IMR-90 (cell line): ENCODE results near the gene NAB2. TPM values are rescaled to one million over a fixed set of nuclear protein-coding genes. Genes with fewer than 3 reads are reported as not detected.

Experiments
- ATAC-seq: fragments of 200-7000 bp; cut with Tn5 transposase; 2 replicates; pipeline ENCODE4 v1.9.1; 2020; ENCODE audit warnings: low read depth, mild to moderate bottlenecking, moderate library complexity
- BruUV-seq: library from RNA; stranded (reverse); fragments of 400-500 nt; replicated peaks from 2 replicates; lab custom pipeline; 2021; lab: Mats Ljungman, UMichigan
- CTCF ChIA-PET: fragments of 300-600 bp; formaldehyde crosslinking; extraction: SDS; loops from one replicate; lab custom pipeline; 2021; ENCODE audit warnings: antibody characterized with exemption; lab: Yijun Ruan, JAX
- POLR2A ChIA-PET: fragments of 300-600 bp; sonication (Branson Sonifier 250); formaldehyde crosslinking; loops from one replicate; lab custom pipeline; 2022; ENCODE audit warnings: antibody characterized with exemption; ENCODE audit not compliant: unreplicated experiment; lab: Charles Lee
- DNase-seq: peaks from one replicate; pipeline ENCODE4 v3.0.0; 2013
- H2AFZ ChIP-seq: replicated peaks from 2 replicates; pipeline ENCODE3; 2013; ENCODE audit warnings: low read length, mild to moderate bottlenecking; ENCODE audit not compliant: poor library complexity
- H2AK5ac ChIP-seq: 2 replicates; pipeline ENCODE4 v1.6.1; 2013; ENCODE audit warnings: low read depth, low read length, inconsistent platforms
- H2AK9ac ChIP-seq: replicated peaks from 2 replicates; pipeline ENCODE3; 2013; ENCODE audit warnings: mild to moderate bottlenecking, low read depth, low read length, moderate library complexity; ENCODE audit not compliant: poor library complexity
- H2BK120ac ChIP-seq: 2 replicates; pipeline ENCODE4 v1.6.1; 2013; ENCODE audit warnings: low read depth, low read length, inconsistent platforms
- H2BK15ac ChIP-seq: 3 replicates; pipeline ENCODE4 v1.6.1; 2013; ENCODE audit warnings: low read depth, low read length, inconsistent platforms
- H2BK20ac ChIP-seq: 2 replicates; pipeline ENCODE4 v1.6.1; 2013; ENCODE audit warnings: low read depth, mild to moderate bottlenecking, inconsistent platforms, low read length, moderate library complexity
- H2BK5ac ChIP-seq: 2 replicates; pipeline ENCODE4 v1.6.1; 2013; ENCODE audit warnings: mild to moderate bottlenecking, low read depth, low read length, inconsistent platforms; ENCODE audit not compliant: poor library complexity, severe bottlenecking
- H3K14ac ChIP-seq: replicated peaks from 2 replicates; pipeline ENCODE4 v1.6.1; 2013; ENCODE audit warnings: low read depth, low read length, inconsistent platforms
- H3K18ac ChIP-seq: 2 replicates; pipeline ENCODE4 v1.6.1; 2013; ENCODE audit warnings: low read depth, low read length, control low read depth
- H3K23ac ChIP-seq: 2 replicates; pipeline ENCODE4 v1.6.1; 2013; ENCODE audit warnings: low read depth, low read length, inconsistent platforms
- H3K27ac ChIP-seq: 2 replicates; pipeline ENCODE4 v1.5.1; 2013; ENCODE audit warnings: mild to moderate bottlenecking, control low read depth, low read length; ENCODE audit not compliant: insufficient read depth
- H3K27me3 ChIP-seq: 2 replicates; pipeline ENCODE4 v1.6.1; 2013; ENCODE audit warnings: low read length; ENCODE audit not compliant: control insufficient read depth, insufficient read depth
- H3K36me3 ChIP-seq: 2 replicates; pipeline ENCODE4 v1.6.1; 2013; ENCODE audit warnings: low read length, mixed read lengths; ENCODE audit not compliant: control insufficient read depth, insufficient read depth
- H3K4ac ChIP-seq: 2 replicates; pipeline ENCODE4 v1.6.1; 2013; ENCODE audit warnings: low read depth, low read length, inconsistent platforms
- H3K4me1 ChIP-seq: 2 replicates; pipeline ENCODE4 v1.6.1; 2013; ENCODE audit warnings: low read length, mixed read lengths; ENCODE audit not compliant: control insufficient read depth, insufficient read depth
- H3K4me2 ChIP-seq: 2 replicates; pipeline ENCODE4 v1.6.1; 2013; ENCODE audit warnings: low read depth, mild to moderate bottlenecking, control low read depth, low read length, moderate library complexity
- H3K4me3 ChIP-seq: 2 replicates; pipeline ENCODE4 v1.5.1; 2013; ENCODE audit warnings: low read depth, mild to moderate bottlenecking, control low read depth, low read length, moderate library complexity; ENCODE audit not compliant: insufficient read depth
- H3K56ac ChIP-seq: 2 replicates; pipeline ENCODE4 v1.6.1; 2013; ENCODE audit warnings: low read length, inconsistent platforms; ENCODE audit not compliant: insufficient read depth; ENCODE audit errors: extremely low read depth
- H3K79me1 ChIP-seq, 2 experiments: 2 replicates each; pipeline ENCODE4 v1.6.1; 2013; ENCODE audit warnings: low read length in 2 of 2, inconsistent platforms in 1 of 2, low read depth in 1 of 2
- H3K9ac ChIP-seq: 2 replicates; pipeline ENCODE4 v1.6.1; 2013; ENCODE audit warnings: low read depth, low read length, control low read depth
- H3K9me1 ChIP-seq: 2 replicates; pipeline ENCODE4 v1.6.1; 2013; ENCODE audit warnings: low read length, inconsistent platforms; ENCODE audit not compliant: insufficient read depth
- H3K9me3 ChIP-seq: 2 replicates; pipeline ENCODE4 v1.6.1; 2013; ENCODE audit warnings: low read length; ENCODE audit not compliant: control insufficient read depth, insufficient read depth
- H4K20me1 ChIP-seq: 2 replicates; pipeline ENCODE4 v1.6.1; 2013; ENCODE audit warnings: low read length, inconsistent platforms; ENCODE audit not compliant: insufficient read depth
- H4K5ac ChIP-seq: 2 replicates; pipeline ENCODE4 v1.6.1; 2013; ENCODE audit warnings: mild to moderate bottlenecking, low read depth, low read length, control low read depth
- H4K8ac ChIP-seq, 2 experiments: 2 replicates each; pipeline ENCODE4 v1.6.1; 2013; ENCODE audit warnings: low read depth in 2 of 2, low read length in 2 of 2, control low read depth in 1 of 2, inconsistent platforms in 1 of 2
- H4K91ac ChIP-seq: 2 replicates; pipeline ENCODE4 v1.6.1; 2013; ENCODE audit warnings: low read depth, low read length, inconsistent platforms; ENCODE audit not compliant: insufficient read depth
- BHLHE40 ChIP-seq: fragments of 150-350 bp; IDR thresholded peaks from 2 replicates; pipeline ENCODE4 v1.6.1; 2016; ENCODE audit warnings: mild to moderate bottlenecking, low read depth, low read length
- CEBPB ChIP-seq: IDR thresholded peaks from 2 replicates; pipeline ENCODE4 v1.6.1; 2012; ENCODE audit warnings: low read depth, low read length, improper control_type of control experiment
- CHD1 ChIP-seq: IDR thresholded peaks from 2 replicates; pipeline ENCODE4 v1.6.1; 2012; ENCODE audit warnings: low read depth, low read length, improper control_type of control experiment
- CTCF ChIP-seq: conservative IDR thresholded peaks from 2 replicates; pipeline ENCODE4 v1.5.1; 2012; ENCODE audit warnings: mild to moderate bottlenecking, low read depth, low read length, improper control_type of control experiment
- FOS ChIP-seq: fragments of 150-350 bp; IDR thresholded peaks from 2 replicates; pipeline ENCODE4 v1.6.1; 2016; ENCODE audit warnings: low read depth, low read length
- MAFK ChIP-seq: IDR thresholded peaks from 2 replicates; pipeline ENCODE4 v1.6.1; 2012; ENCODE audit warnings: low read depth, low read length, improper control_type of control experiment
- MAZ ChIP-seq: IDR thresholded peaks from 2 replicates; pipeline ENCODE4 v1.6.1; 2012; ENCODE audit warnings: low read depth, mild to moderate bottlenecking, low read length, improper control_type of control experiment, moderate library complexity, borderline replicate concordance
- MXI1 ChIP-seq: IDR thresholded peaks from 2 replicates; pipeline ENCODE4 v1.6.1; 2012; ENCODE audit warnings: low read depth, mild to moderate bottlenecking, low read length, moderate library complexity, borderline replicate concordance
- NFE2L2 ChIP-seq: fragments of 150-350 bp; IDR thresholded peaks from 2 replicates; pipeline ENCODE4 v1.6.1; 2016; ENCODE audit warnings: low read depth, mild to moderate bottlenecking, low read length
- POLR2A ChIP-seq: IDR thresholded peaks from 2 replicates; pipeline ENCODE4 v1.6.1; 2012; ENCODE audit warnings: mild to moderate bottlenecking, low read depth, low read length
- RCOR1 ChIP-seq: IDR thresholded peaks from 2 replicates; pipeline ENCODE4 v1.6.1; 2012; ENCODE audit warnings: mild to moderate bottlenecking, low read length, improper control_type of control experiment; ENCODE audit not compliant: insufficient replicate concordance
- RFX5 ChIP-seq: IDR thresholded peaks from 2 replicates; pipeline ENCODE4 v1.8.0; 2012; ENCODE audit warnings: low read depth, mild to moderate bottlenecking, low read length, moderate library complexity
- SMC3 ChIP-seq: fragments of 150-350 bp; IDR thresholded peaks from 2 replicates; pipeline ENCODE4 v1.6.1; 2016; ENCODE audit warnings: low read depth, mild to moderate bottlenecking, antibody characterized with exemption, low read length, moderate library complexity
- USF2 ChIP-seq: fragments of 150-350 bp; IDR thresholded peaks from 2 replicates; pipeline ENCODE4 v1.6.1; 2017; ENCODE audit warnings: mild to moderate bottlenecking, antibody characterized with exemption, low read length, low read depth
- WGBS, 2 experiments: methylation state at CpG; one replicate each; pipeline versions ENCODE4 v1.1.5 to v1.1.7; 2013; ENCODE audit warnings: missing lambda C conversion rate in 2 of 2; ENCODE audit not compliant: insufficient read length in 1 of 2; ENCODE audit errors: extremely low coverage in 2 of 2; 5-methylcytosine and 5-hydroxymethylcytosine counted together
- dilution Hi-C: fragments of 300-500 bp; cut with HindIII; formaldehyde crosslinking; loops from one replicate; pipeline ENCODE4 v1.14.3; 2018; ENCODE audit warnings: low sequenced_read_pairs; ENCODE audit not compliant: unreplicated experiment
- in situ Hi-C: fragments of 300-500 bp; cut with MboI; formaldehyde crosslinking; loops from 3 replicates; pipeline ENCODE4 v1.14.3; 2019; ENCODE audit warnings: low sequenced_read_pairs, inconsistent platforms, mixed read lengths
- intact Hi-C: fragments of 100-400 bp; cut with micrococcal nuclease; formaldehyde crosslinking; loops from 2 replicates; pipeline ENCODE4 v1.10.0; 2022
- polyA plus RNA-seq, 3 experiments: library from polyadenylated mRNA; depleted of rRNA; stranded (reverse); fragments of >200 nt; gene quantifications; 2 replicates each; pipeline ENCODE4 v1.2.3, GENCODE V29; 2012; ENCODE audit warnings: low replicate concordance in 1 of 3
- total RNA-seq: library from RNA; depleted of rRNA; stranded (reverse); fragments of >200 nt; gene quantifications from 2 replicates; pipeline ENCODE4 v1.2.3, GENCODE V29; 2012

Gene NAB2
- total and polyA plus RNA-seq, 2 of the 4 experiments (the other 2 are of a cell fraction), result 65.1 to 68.8 TPM

GRCh38 chr12:57046947-57047890, 41.7 kb upstream of the NAB2 start:
- H2AK5ac ChIP-seq, result peak overlapping the region; percentile 27; the same call in 1 of the 2 replicates

More at GRCh38 chr12:57046947-57047890, 41.7 kb upstream of the NAB2 start:
- H4K5ac ChIP-seq, result no peak overlapping the region
- TF ChIP-seq MXI1 (no peak), BHLHE40 (no peak), RFX5 (no peak), USF2 (no peak), POLR2A (no peak), NFE2L2 (no peak), FOS (no peak), MAFK (no peak), MAZ (no peak), SMC3 (no peak), RCOR1 (no peak), CHD1 (no peak), CEBPB (no peak), CTCF (no peak)
- no peak overlapping the region for H3K27ac ChIP-seq
- no peak overlapping the region for H3K4me3 ChIP-seq
- H3K23ac ChIP-seq, result peak overlapping the region; percentile 48; the same call in 1 of the 2 replicates
- H3K9me3 ChIP-seq, result no peaks in the 10 kb centered on the region
- no peak overlapping the region for H3K4ac ChIP-seq
- in situ Hi-C loops, result no loop called here
- no peaks in the 10 kb centered on the region; the same call in 1 of the 2 replicates for H3K9me1 ChIP-seq
- 0 out of 2 replicates have a peak overlapping the region, but pooled peaks have one; percentile 4 for H2BK20ac ChIP-seq
- peaks cover 10% of the 10 kb centered on the region; the same call in 1 of the 2 replicates for H4K20me1 ChIP-seq
- no TSS peak for BruUV-seq
- H3K56ac ChIP-seq, result no peak overlapping the region
- no peak overlapping the region for H3K9ac ChIP-seq
- no peak overlapping the region for H2BK5ac ChIP-seq
- peaks cover 3% of the 10 kb centered on the region; the same call in 1 of the 2 replicates for H3K4me1 ChIP-seq
- peak overlapping the region; percentile 50; the same call in 1 of the 2 replicates for H3K14ac ChIP-seq
- H3K79me1 ChIP-seq, result no peaks in the 10 kb centered on the region
- H2BK15ac ChIP-seq, result no peak overlapping the region
- no peak overlapping the region for H2AFZ ChIP-seq
- H3K36me3 ChIP-seq, result no peaks in the 10 kb centered on the region
- no peak overlapping the region for H3K4me2 ChIP-seq
- peaks cover 30% of the 10 kb centered on the region for H3K27me3 ChIP-seq
- intact Hi-C loops, result no loop called here
- H3K18ac ChIP-seq, result no peak overlapping the region
- no peak overlapping the region for H2BK120ac ChIP-seq
- dilution Hi-C loops, result no loop called here
- ChIA-PET CTCF (no interaction called here), POLR2A (no interaction called here)
- no peak overlapping the region for H4K91ac ChIP-seq
- DNase-seq (no peak), ATAC-seq (no peak)
- WGBS, 2 experiments, result no CpG with 5 or more reads among the region's 10 CpGs
- H4K8ac ChIP-seq, result no peak overlapping the region
- H2AK9ac ChIP-seq, result no peak overlapping the region
